ENCODE data around the gene GPR4.
A peak's percentile ranks its signal among the peaks of the same experiment; 100 is the strongest.
"Not testable (repeated sequence)": the region's sequence is repeated elsewhere in the genome, so short reads cannot be mapped to it uniquely, and the experiment has no call there.

GPR4 gene

DNA sequence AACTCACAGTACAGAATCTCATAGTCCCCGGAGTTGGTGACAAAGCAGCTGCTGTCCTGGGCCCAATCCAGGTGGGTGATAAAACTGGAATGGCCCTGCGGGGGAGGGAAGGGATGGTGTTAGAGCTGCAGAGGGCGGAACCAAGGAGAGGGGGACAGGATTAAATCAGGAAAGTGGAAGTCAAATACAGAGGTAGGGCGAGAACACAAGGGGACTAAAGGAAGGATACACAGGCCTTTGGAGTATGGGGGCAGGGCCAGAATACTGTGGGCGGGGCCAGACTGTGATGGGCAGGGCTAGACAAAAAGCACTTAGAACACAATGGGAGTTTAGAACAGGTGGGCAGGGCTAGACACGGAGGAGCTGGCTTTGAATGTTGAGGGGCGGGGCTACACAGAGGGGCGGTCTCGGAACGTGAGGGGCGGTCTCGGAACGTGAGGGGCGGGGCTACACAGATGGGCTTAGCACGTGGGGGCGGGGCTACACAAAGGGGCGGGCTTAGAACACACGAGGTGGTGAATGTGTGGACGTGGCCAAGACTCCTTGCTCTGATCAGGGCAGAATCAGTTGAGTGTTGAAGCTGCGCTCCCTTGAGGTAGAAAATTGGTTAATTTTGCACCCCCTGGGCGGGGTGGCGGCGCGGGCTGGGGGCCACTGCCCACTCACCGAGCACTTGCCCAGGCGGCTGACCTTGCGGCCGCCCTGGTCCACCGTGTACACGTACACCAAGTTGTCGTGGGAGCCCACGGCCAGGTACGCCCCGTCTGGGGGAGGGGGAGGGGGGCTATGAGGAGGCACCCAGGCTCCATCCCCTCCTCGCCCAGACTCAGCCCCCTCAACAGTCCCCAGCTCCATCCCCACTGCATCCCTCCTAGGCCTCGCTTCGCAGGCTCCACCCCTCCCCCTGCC is 14.0 kb upstream of the GPR4 start (continued):
- TF ChIP-seq, protein P1, sequence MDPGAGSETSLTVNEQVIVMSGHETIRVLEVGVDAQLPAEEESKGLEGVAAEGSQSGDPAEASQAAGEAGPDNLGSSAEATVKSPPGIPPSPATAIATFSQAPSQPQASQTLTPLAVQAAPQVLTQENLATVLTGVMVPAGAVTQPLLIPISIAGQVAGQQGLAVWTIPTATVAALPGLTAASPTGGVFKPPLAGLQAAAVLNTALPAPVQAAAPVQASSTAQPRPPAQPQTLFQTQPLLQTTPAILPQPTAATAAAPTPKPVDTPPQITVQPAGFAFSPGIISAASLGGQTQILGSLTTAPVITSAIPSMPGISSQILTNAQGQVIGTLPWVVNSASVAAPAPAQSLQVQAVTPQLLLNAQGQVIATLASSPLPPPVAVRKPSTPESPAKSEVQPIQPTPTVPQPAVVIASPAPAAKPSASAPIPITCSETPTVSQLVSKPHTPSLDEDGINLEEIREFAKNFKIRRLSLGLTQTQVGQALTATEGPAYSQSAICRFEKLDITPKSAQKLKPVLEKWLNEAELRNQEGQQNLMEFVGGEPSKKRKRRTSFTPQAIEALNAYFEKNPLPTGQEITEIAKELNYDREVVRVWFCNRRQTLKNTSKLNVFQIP (CRISPR knock-in tag; IDR thresholded peaks at IDR 0.05; ENCODE audit: borderline replicate concordance, low read depth): no peak
- no peak for TF ChIP-seq ZFP30 (CRISPR knock-in tag; IDR thresholded peaks at IDR 0.05)
- no peak for TF ChIP-seq PPARA (CRISPR knock-in tag; IDR thresholded peaks at IDR 0.05; ENCODE audit: borderline replicate concordance)
- no peak for TF ChIP-seq ZC3H10 (CRISPR knock-in tag; IDR thresholded peaks at IDR 0.05)
- no peak for TF ChIP-seq ZNF565 (CRISPR knock-in tag; conservative IDR thresholded peaks at IDR 0.05; ENCODE audit: low read depth)

DNA sequence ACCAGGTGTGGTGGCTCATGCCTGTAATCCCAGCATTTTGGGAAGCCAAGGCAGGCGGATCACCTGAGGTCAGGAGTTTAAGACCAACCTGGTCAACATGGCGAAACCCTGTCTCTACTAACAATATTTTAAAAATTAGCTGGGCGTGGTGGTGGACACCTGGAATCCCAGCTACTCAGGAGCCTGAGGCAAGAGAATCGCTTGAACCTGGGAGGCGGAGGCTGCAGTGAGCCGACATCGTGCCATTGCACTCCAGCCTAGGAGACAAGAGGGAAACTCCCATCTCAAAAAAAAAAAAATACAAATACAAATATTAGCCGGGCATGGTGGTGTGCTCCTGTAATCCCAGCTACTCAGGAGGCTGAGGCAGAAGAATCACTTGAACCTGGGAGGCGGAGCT is 13.0 kb upstream of the GPR4 start:
- not testable (repeated sequence) for ATAC-seq

DNA sequence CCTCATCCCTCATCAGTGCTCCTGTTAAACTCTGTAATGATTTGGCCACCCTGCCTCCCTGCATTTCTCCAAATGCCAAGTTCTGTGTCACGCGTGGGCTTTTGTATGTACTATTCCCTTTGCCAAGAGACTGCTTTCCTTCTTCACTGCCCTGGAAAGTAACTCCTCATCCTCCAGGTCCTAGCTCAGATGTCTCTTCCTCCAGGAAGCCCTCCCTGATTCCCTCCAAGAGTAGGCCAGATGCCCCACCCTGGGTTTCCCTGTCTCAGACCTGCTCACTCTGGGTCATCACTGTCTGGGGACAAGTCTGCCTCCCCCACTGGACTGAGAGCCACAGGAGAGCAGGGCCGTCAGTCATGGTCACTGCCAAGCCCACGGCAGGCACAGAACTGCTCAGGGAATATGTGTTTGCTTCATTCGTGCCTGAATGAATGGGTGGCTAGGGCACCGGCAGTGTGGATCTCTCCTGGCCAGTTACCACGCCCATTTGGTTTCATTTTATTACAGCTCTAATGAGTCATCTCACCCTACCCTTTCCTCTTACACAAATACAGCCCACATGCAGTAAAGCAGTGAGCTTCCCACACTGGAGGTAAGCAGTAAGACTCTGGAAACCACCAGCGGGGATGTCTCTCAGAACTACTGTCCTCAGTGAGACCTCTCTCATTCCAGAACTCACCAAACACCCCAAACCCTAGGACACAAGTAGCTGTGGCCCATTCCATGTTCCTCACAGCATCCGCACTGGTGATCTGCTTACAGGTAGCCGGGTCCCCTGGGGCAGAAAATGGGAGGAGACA is 12.1 kb upstream of the GPR4 start:
- TF ChIP-seq, protein P1 (CRISPR knock-in tag; IDR thresholded peaks at IDR 0.05; ENCODE audit: borderline replicate concordance, low read depth): no peak
- ATAC-seq: peak; percentile 85

DNA sequence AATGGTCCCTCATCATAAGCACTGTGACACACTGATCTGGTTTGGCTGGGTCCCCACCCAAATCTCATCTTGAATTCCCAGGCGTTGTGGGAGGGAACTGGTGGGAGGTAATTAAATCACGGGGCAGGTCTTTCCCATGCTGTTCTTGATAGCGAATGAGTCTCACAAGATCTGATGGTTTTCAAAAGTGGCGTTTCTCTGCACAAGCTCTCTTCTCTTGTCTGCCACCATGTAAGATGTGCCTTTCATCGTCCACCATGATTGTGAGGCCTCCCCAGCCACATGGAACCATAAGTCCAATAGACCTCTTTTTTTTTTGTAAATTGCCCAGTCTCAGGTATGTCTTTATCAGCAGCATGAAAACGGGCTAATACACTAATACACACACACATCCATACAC is 6.9 kb upstream of the GPR4 start:
- TF ChIP-seq ZNF565 (CRISPR knock-in tag; conservative IDR thresholded peaks at IDR 0.05; ENCODE audit: low read depth): no peak
- no peak for TF ChIP-seq ESRRG (CRISPR knock-in tag; IDR thresholded peaks at IDR 0.05)
- no peak for TF ChIP-seq CSDC2 (CRISPR knock-in tag; IDR thresholded peaks at IDR 0.05)
- TF ChIP-seq, protein P2, sequence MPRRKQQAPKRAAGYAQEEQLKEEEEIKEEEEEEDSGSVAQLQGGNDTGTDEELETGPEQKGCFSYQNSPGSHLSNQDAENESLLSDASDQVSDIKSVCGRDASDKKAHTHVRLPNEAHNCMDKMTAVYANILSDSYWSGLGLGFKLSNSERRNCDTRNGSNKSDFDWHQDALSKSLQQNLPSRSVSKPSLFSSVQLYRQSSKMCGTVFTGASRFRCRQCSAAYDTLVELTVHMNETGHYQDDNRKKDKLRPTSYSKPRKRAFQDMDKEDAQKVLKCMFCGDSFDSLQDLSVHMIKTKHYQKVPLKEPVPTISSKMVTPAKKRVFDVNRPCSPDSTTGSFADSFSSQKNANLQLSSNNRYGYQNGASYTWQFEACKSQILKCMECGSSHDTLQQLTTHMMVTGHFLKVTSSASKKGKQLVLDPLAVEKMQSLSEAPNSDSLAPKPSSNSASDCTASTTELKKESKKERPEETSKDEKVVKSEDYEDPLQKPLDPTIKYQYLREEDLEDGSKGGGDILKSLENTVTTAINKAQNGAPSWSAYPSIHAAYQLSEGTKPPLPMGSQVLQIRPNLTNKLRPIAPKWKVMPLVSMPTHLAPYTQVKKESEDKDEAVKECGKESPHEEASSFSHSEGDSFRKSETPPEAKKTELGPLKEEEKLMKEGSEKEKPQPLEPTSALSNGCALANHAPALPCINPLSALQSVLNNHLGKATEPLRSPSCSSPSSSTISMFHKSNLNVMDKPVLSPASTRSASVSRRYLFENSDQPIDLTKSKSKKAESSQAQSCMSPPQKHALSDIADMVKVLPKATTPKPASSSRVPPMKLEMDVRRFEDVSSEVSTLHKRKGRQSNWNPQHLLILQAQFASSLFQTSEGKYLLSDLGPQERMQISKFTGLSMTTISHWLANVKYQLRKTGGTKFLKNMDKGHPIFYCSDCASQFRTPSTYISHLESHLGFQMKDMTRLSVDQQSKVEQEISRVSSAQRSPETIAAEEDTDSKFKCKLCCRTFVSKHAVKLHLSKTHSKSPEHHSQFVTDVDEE (CRISPR knock-in tag; IDR thresholded peaks at IDR 0.05): no peak
- TF ChIP-seq ZC3H10 (CRISPR knock-in tag; IDR thresholded peaks at IDR 0.05): no peak
- TF ChIP-seq ZNF70 (CRISPR knock-in tag; IDR thresholded peaks at IDR 0.05): no peak
- no peak for TF ChIP-seq BACH2 (CRISPR knock-in tag; IDR thresholded peaks at IDR 0.05; ENCODE audit: borderline replicate concordance)
- TF ChIP-seq, protein P3, sequence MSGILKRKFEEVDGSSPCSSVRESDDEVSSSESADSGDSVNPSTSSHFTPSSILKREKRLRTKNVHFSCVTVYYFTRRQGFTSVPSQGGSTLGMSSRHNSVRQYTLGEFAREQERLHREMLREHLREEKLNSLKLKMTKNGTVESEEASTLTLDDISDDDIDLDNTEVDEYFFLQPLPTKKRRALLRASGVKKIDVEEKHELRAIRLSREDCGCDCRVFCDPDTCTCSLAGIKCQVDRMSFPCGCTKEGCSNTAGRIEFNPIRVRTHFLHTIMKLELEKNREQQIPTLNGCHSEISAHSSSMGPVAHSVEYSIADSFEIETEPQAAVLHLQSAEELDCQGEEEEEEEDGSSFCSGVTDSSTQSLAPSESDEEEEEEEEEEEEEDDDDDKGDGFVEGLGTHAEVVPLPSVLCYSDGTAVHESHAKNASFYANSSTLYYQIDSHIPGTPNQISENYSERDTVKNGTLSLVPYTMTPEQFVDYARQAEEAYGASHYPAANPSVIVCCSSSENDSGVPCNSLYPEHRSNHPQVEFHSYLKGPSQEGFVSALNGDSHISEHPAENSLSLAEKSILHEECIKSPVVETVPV (CRISPR knock-in tag; IDR thresholded peaks at IDR 0.05): no peak
- TF ChIP-seq ZFP30 (CRISPR knock-in tag; IDR thresholded peaks at IDR 0.05): no peak
- no peak for TF ChIP-seq OSR1 (CRISPR knock-in tag; IDR thresholded peaks at IDR 0.05)
- no peak for TF ChIP-seq ARNTL (CRISPR knock-in tag; IDR thresholded peaks at IDR 0.05; ENCODE audit: borderline replicate concordance, low read depth)
- TF ChIP-seq, protein P4, sequence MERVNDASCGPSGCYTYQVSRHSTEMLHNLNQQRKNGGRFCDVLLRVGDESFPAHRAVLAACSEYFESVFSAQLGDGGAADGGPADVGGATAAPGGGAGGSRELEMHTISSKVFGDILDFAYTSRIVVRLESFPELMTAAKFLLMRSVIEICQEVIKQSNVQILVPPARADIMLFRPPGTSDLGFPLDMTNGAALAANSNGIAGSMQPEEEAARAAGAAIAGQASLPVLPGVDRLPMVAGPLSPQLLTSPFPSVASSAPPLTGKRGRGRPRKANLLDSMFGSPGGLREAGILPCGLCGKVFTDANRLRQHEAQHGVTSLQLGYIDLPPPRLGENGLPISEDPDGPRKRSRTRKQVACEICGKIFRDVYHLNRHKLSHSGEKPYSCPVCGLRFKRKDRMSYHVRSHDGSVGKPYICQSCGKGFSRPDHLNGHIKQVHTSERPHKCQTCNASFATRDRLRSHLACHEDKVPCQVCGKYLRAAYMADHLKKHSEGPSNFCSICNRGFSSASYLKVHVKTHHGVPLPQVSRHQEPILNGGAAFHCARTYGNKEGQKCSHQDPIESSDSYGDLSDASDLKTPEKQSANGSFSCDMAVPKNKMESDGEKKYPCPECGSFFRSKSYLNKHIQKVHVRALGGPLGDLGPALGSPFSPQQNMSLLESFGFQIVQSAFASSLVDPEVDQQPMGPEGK (CRISPR knock-in tag; IDR thresholded peaks at IDR 0.05; ENCODE audit: borderline replicate concordance): no peak
- no peak for TF ChIP-seq SNAI2 (CRISPR knock-in tag; IDR thresholded peaks at IDR 0.05)
- TF ChIP-seq, protein P1 (CRISPR knock-in tag; IDR thresholded peaks at IDR 0.05; ENCODE audit: borderline replicate concordance, low read depth): no peak
- no peak for TF ChIP-seq ISL1 (CRISPR knock-in tag; IDR thresholded peaks at IDR 0.05)
- TF ChIP-seq, protein P5, sequence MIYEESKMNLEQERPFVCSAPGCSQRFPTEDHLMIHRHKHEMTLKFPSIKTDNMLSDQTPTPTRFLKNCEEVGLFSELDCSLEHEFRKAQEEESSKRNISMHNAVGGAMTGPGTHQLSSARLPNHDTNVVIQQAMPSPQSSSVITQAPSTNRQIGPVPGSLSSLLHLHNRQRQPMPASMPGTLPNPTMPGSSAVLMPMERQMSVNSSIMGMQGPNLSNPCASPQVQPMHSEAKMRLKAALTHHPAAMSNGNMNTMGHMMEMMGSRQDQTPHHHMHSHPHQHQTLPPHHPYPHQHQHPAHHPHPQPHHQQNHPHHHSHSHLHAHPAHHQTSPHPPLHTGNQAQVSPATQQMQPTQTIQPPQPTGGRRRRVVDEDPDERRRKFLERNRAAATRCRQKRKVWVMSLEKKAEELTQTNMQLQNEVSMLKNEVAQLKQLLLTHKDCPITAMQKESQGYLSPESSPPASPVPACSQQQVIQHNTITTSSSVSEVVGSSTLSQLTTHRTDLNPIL (CRISPR knock-in tag; IDR thresholded peaks at IDR 0.05; ENCODE audit: low read depth): no peak
- no peak for TF ChIP-seq TOX (CRISPR knock-in tag; IDR thresholded peaks at IDR 0.05; ENCODE audit: borderline replicate concordance)
- no peak for TF ChIP-seq TCF4 (CRISPR knock-in tag; IDR thresholded peaks at IDR 0.05; ENCODE audit: borderline replicate concordance)
- TF ChIP-seq RARB (CRISPR knock-in tag; IDR thresholded peaks at IDR 0.05): no peak
- TF ChIP-seq GLIS3 (CRISPR knock-in tag; IDR thresholded peaks at IDR 0.05): no peak
- ATAC-seq: no peak

Measured in SK-N-SH treated with all-trans-retinoic acid at 6 μM for 48 hours (cell line).